HG03045 (cell line): ENCODE measurements around the gene FUT3.
"Not testable (repeated sequence)": the region's sequence is repeated elsewhere in the genome, so short reads cannot be mapped to it uniquely, and the experiment has no call there.

Experiments used
- ATAC-seq: cut with Tn5 transposase; IDR thresholded peaks from one replicate; pipeline ENCODE4 v1.9.1; 2021; ENCODE audit warnings: mild to moderate bottlenecking, moderate library complexity; ENCODE audit not compliant: unreplicated experiment

Gene FUT3

DNA sequence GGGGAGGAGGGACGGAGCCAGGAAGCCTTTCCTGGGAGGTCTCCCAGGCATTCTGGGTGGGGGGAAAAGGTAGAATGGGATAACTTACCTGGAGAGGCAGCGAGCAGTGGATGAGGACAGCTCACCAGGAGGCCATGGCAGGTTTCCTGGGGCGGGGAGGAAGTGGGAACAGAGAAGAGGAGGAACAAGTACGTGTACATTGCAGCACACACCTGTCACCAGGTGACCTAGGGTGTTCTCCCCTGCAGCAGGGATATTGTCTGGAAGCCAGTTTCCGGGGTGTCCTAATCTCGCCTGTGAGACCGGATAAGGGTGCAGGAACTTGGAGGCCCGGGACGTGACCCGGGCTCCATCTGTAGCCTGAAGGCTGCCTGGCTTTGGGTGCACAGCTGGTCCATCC lies at the start of gene FUT3:
FUT3 (minus strand) TSS at position 148 of the 400 bp plus-strand sequence.
- no peak for ATAC-seq

DNA sequence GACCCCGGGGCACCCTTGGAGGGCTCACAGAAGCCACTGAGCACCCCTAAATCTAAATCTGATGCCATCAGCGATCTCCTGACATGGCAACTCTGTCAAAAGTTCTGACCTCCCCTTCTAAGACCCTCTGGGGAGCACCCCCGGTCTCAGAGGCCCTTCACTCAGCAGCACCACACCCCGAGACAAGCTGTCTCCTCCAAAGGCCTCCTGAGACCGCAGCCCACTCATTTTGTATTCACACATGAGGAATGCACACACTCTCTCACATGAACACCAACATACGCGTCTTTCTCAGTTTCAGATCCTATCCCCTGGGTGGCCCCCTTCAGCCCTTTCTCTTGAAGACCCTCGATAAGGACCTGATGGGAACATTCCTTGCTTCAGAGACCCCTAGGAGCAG lies 49.7 kb upstream of the FUT3 start:
- no peak for ATAC-seq

DNA sequence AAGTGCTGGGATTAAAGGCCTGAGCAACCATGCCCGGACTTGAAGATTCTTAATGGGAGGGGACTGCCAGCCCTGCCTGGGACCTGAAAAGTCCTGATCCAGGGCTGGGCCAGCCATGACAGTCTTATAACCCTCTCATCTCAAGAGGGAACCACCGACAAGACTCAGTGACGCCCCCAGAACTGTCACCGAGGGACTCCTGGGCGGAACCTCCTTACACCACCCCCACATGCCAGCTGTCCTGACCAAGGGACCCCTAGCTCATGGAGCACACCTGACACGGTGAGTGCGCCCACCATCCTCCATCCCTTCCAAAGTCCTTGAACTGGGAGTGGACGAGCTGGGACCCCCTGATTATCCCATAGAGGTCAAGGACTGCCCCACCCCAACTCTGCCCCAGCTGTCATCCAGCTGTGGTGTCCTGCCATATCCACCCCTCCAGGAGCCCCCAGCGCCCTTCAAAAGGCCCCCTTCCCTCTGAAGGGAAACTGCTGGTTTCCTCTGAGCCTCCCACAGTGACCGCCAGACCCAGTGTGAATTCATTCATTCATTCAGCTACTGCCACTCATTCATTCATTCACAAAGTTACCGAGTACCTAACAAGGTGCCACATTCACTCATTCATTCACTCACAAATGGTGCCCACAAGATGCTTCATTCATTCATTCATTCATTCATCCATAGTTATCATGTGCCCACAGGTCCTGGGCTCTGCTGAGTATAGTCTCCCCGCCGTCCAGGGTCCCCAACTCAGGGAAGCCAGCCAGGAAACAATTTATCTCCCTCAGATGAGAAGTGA lies 48.7 kb upstream of the FUT3 start:
- ATAC-seq: no peak

GRCh38 chr19:5897189-5897969 lies 46.1 kb upstream of the FUT3 start:
- ATAC-seq: no peak

DNA sequence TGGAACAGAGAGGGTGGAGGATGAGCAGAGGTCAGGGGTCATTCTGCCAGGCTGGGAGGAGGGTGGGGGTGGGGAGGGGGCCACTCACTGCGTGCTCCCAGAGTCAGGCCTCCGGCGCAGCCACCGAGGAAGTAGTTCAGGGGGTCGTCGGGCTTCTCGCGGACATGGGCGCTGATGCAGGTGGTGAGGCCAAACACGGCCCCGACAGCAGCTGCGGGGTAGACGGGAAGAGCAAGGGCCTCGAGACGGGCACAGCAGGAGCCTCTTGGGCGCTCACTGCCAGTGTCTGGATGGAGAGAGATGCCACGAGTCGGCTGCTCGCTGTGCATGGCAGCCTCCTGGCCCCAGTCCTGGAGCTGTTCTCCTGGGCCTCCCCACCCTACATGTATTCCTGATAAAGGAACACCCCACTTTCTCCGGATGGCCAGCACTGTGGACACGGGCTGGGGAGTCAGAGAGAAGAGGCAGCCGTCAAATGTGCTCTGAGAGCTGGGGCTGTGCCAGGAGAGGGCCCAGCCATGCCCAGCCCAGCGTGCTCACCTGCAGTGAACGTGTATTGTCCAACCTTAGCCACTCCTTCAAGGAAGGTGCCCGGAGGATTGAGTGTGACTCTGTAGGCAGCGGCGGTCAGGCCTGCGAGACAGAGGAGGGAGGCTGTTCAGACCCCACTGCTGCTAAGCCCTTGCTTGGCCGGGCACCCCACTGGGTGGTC lies 45.3 kb upstream of the FUT3 start:
- ATAC-seq: no peak

- no peak for ATAC-seq
Observed at GRCh38 chr19:5895890-5896289, 44.6 kb upstream of the FUT3 start.

- ATAC-seq: no peak
Observed at GRCh38 chr19:5895409-5895808, 44.2 kb upstream of the FUT3 start.

- ATAC-seq: no peak
Observed at GRCh38 chr19:5894704-5895349, 43.6 kb upstream of the FUT3 start.

DNA sequence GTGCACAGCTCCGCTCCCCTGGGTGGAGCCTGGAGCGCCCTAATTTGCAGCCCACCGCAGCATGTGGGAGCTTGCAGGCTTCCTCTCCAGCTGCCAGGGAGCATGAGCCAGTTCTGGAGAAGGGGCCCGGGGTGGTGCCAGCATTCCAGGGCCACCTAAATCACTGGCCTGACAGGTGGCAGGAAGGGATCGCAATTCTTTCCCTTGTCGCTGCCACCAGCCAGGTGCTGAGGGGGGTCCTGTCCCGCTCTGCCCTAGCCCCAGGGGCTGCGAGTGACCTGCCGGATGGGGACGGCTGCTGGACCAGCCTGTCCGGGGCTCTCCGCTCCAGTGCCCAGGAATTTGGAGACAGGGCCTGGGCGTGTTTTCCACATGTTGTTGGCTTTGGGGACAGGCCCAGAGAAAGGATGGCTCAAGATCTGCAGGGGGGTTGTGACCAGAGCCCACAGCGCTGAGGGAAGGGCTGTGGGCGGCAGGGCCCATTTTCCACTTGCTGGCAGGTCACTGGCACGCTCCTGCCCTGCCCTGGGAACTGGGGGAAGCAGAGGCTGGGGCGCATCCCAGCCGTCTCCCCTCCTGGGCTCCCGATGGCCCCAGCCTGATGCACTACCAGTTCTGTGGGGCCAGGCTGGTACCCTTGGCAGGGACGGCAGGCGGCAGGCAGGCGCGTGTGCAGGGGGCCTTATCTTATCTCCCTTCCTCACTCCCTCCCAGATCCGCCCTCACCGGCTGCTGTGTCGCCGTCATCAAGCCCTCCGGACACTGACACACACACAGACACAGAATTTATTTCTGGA lies 42.9 kb upstream of the FUT3 start:
- ATAC-seq: no peak

DNA sequence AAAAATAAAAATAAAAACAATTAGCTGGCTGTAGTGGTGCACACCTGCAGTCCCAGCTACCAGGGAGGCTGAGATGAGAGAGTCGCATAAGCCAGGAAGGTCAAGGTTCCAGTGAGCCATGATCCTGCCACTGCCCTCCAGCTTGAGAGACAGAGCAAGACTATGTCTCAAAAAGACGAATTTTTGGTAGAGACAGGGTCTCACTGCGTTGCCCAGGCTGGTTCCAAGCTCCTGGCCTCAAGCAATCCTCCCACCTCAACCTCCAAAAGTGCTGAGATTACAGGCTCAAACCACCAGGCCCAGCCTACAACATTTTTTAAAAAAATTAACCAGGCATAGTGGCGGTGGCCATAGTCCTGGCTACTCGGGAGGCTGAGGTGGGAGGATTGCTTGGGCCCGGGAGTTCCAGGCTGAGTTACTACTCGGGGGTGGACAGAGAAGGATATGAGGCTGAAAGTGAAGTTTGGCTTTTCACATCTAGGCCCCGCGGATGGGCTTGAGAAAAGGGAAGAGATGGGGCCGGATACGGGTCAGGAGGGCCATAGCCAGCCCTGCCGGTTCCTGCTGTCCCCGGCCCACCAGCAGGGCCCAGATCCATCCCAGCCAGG lies 42.2 kb upstream of the FUT3 start:
- ATAC-seq: no peak

DNA sequence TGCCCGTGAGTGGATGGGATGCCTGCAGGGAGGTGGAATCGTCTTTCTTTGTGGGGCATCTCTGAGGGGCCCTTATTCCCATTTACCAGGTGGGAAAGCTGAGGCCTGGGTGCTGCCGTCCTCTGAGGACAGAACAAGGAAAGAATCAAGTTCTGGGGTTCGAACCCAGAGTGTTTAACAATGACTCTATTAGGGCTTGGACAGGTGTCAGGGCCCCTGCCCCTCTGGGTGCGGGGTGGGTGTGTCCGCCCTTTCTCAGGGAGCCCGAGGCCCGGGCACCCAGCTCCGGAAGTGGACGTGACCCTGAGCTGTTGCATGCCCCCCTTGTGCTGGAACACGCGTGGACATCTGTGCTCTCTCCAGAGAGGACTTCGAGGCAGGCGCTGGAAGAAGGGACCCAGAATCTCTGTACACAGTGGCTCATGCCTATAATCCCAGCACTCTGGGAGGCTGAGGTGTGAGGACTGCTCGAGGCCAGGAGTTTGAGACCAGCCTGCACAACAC lies 41.6 kb upstream of the FUT3 start:
- no peak for ATAC-seq

DNA sequence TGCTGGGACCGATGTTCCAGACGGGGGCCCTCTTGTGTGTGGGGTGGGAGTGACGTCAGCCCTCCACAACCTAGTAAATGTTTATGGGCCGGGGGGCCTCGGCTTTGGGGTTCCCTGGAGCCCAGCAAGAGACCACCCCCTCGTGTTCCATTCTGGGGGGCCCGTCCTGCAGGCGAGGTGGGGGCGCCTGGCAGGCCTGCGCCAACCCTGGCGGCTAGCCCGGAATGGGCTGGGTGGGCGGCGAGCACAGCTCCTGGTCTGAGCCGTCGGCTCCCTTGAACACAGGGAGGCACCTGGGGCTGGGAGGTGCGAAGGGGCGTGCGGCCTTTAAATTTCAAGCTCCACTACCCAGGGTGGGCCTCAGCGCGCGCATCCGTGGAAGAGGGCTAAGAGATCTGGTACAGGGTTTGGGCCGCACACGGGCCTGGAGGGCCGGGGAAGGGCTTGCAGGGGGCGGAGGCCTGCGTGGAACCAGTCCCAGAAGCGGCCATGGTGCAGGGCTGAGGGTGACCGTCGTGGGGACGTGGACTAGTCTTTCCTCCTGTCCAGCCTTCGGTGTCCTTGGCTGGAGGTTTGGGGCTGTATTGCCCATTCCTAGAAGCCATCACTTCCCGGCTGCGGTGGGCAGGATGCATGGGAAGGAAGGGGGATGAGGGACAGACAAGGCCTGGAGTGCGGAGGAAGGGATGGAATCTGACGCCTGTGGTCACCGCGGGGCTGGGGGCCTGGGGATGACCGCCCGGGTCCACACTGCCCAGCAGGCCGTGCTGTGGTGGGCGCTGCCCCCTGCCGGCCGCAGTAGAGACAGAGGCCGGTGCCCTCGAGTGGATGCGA lies 40.9 kb upstream of the FUT3 start:
- no peak for ATAC-seq

GRCh38 chr19:5891572-5891937 lies 40.3 kb upstream of the FUT3 start:
- no peak for ATAC-seq

- ATAC-seq: no peak
Observed at GRCh38 chr19:5890099-5890498, 38.9 kb upstream of the FUT3 start.

DNA sequence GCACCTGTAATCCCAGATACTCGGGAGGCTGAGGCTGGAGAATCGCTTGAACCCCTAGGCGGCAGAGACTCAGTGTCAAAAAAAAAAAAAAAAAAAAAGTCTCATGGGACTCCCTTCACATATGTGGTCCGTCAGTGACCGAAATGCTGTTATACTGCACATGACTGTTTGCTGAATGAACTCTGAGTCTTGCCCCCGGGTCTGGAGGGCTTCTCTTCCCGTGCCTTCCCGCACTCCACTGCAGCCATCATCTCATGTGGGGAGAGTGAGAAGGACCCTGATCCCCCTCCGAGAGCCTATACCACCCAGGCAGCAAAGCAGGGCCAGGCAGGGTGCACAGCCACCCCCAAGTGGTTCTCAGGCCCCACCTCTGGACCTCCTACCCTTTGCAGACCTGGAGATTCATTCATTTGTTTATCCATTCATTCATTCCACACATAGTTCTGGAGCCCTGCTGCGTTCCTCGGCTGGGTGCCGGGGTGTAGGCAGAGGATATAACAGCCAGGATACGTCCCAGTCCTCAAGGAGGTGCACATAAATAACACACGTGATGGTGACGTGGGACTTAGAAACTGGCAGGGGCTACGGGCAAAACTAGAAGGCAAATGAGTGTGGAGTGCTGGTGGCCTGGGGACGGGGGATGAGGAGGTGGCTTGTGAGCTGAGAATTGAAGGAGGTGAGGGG lies 38.2 kb upstream of the FUT3 start:
- no peak for ATAC-seq

DNA sequence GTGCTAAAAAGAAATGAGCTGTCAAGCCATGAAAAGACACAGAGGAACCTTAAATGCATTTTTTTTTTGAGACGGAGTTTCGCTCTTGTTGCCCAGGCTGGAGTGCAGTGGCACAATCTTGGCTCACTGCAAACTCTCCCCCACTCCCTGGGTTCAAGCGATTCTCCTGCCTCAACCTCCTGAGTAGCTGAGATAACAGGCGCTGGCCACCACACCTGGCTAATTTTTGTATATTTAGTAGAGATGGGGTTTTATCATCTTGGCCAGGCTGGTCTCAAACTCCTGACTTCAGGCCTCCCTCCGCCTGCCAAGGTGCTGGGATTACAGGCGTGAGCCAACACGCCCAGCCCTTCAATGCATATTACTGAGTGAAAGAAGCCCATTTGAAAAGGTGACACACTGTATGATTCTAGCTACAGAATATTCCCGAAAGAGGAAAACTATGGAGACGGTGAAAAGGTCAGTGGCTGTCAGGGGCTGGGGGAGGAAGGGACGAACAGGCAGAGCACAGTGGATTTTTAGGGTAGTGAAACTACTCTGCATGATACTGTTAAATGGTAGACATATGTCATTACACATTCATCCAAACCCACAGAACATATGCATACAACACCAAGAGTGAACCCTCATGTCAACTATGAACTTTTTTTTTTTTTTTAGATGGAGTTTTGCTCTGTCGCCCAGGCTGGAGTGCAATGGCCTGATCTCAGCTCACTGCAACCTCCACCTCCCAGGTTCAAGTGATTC lies 33.0 kb upstream of the FUT3 start:
- ATAC-seq: not testable (repeated sequence)

- not testable (repeated sequence) for ATAC-seq
Observed at GRCh38 chr19:5883157-5883873, 32.1 kb upstream of the FUT3 start.
